MM.1S (cell line): Measurements from ENCODE around the gene HTR1D.
"Not testable (repeated sequence)": the region's sequence is repeated elsewhere in the genome, so short reads cannot be mapped to it uniquely, and the experiment has no call there.

Experiments
- DNase-seq: peaks from one replicate; pipeline ENCODE4 v3.0.0-alpha.2; 2015
- H2AFZ ChIP-seq: fragments of 300-600 bp; sonication (generic); 2 replicates; pipeline ENCODE4 v1.6.0; 2016; ENCODE audit warnings: antibody characterized with exemption, low read length
- H3F3A ChIP-seq: fragments of 300-600 bp; sonication (generic); 2 replicates; pipeline ENCODE4 v1.6.1; 2016; ENCODE audit warnings: mild to moderate bottlenecking, antibody characterized with exemption, low read length, moderate library complexity, mixed read lengths; ENCODE audit not compliant: insufficient read depth
- H3K27ac ChIP-seq: fragments of 300-600 bp; sonication (generic); 2 replicates; pipeline ENCODE4 v1.5.1; 2016; ENCODE audit warnings: mild to moderate bottlenecking, low read length
- H3K27me3 ChIP-seq: fragments of 300-600 bp; sonication (generic); replicated peaks from 2 replicates; pipeline ENCODE4 v1.6.0; 2016; ENCODE audit warnings: low read length; ENCODE audit not compliant: insufficient read depth
- H3K36me3 ChIP-seq: fragments of 300-600 bp; sonication (generic); replicated peaks from 2 replicates; pipeline ENCODE4 v1.6.1; 2016; ENCODE audit warnings: mild to moderate bottlenecking, low read length, mixed read lengths; ENCODE audit not compliant: insufficient read depth
- H3K4me1 ChIP-seq: fragments of 300-600 bp; sonication (generic); 2 replicates; pipeline ENCODE4 v1.6.1; 2016; ENCODE audit warnings: low read length, mixed read lengths
- H3K4me2 ChIP-seq: fragments of 300-600 bp; sonication (generic); 2 replicates; pipeline ENCODE4 v1.6.0; 2016; ENCODE audit warnings: low read depth, low read length
- H3K4me3 ChIP-seq: fragments of 300-600 bp; sonication (generic); 2 replicates; pipeline ENCODE4 v1.5.1; 2016; ENCODE audit warnings: low read length, mixed read lengths
- H3K79me2 ChIP-seq: fragments of 300-600 bp; sonication (generic); 2 replicates; pipeline ENCODE4 v1.6.1; 2016; ENCODE audit warnings: mixed run types, low read length, mixed read lengths
- H3K9ac ChIP-seq: fragments of 300-600 bp; sonication (generic); 2 replicates; pipeline ENCODE4 v1.6.1; 2016; ENCODE audit warnings: low read length, mixed read lengths
- H3K9me2 ChIP-seq: fragments of 300-600 bp; sonication (generic); replicated peaks from 2 replicates; pipeline ENCODE4 v1.6.1; 2016; ENCODE audit warnings: mild to moderate bottlenecking, low read length, mixed read lengths; ENCODE audit not compliant: insufficient read depth
- H3K9me3 ChIP-seq: fragments of 300-600 bp; sonication (generic); replicated peaks from 2 replicates; pipeline ENCODE4 v1.6.1; 2016; ENCODE audit warnings: mild to moderate bottlenecking, low read length, mixed read lengths; ENCODE audit not compliant: insufficient read depth
- H4K20me1 ChIP-seq: fragments of 300-600 bp; sonication (generic); 2 replicates; pipeline ENCODE4 v1.6.1; 2016; ENCODE audit warnings: mild to moderate bottlenecking, low read length, moderate library complexity, mixed read lengths; ENCODE audit not compliant: insufficient read depth
- EZH2 ChIP-seq: fragments of 300-600 bp; sonication (generic); optimal IDR thresholded peaks from 2 replicates; pipeline ENCODE3; 2017; ENCODE audit warnings: low read depth, mild to moderate bottlenecking, antibody characterized with exemption, low read length, mixed read lengths
- EZH2phosphoT487 ChIP-seq: fragments of 300-600 bp; sonication (generic); IDR thresholded peaks from 2 replicates; pipeline ENCODE4 v1.6.1; 2018; ENCODE audit warnings: antibody characterized with exemption, low read length
- TF ChIP-seq, protein P1 (sequence below): fragments of 300-600 bp; sonication (generic); IDR thresholded peaks from 2 replicates; pipeline ENCODE4 v1.5.1; 2016; ENCODE audit warnings: antibody characterized with exemption, low read length, mixed read lengths

Gene HTR1D

DNA sequence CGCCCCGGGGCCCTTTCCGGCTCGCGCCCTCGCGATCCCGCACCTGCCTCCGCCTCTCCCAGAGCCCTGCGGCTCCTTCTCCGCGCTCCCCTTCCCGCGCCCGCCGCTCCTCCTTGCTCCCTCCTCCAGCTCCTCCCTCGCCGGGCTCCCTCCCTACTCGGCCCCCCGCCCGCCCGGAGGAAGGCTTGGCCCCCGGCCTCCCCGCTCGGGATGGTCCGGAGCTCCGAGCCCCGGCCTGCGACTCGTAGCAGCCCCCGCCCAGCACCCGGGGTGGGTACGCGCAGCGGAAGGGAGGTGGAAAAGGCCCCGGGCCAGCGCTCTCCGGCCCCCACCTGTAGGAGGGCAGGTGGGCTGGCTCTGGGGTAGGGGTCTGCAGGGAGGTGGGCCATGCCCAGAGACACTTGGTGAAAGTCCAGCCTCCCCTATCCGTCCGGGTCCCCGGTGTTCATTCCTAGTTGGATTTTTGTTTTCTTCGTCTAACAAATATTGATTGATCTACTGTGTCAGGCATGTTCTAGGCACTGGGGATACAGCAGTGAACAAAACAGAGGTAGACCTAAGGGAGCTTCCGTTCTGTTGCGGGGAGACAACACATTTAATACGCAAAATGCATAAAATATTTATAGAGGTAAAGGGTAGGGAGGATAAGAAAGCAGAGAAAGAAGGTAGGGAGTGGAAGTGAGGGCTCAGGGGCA lies at the start of gene HTR1D:
TSS of gene HTR1D (minus strand) at position 82 of the 695 bp plus-strand sequence. CDS start 23,283 bp downstream, outside the sequence.
- Histone ChIP-seq H3K27ac (no peak within 1 kb of the TSS), H3K9me2 (no peaks in the 10 kb centered on the region), H3F3A (no peaks in the 10 kb centered on the region), H3K27me3 (peaks cover 38% of the 10 kb centered on the region), H3K9ac (no peak within 1 kb of the TSS), H3K79me2 (no peaks in the 10 kb centered on the region), H3K9me3 (no peaks in the 10 kb centered on the region), H3K4me1 (no peaks in the 10 kb centered on the region), H4K20me1 (no peaks in the 10 kb centered on the region), H3K4me3 (no peak within 1 kb of the TSS), H3K36me3 (no peaks in the 10 kb centered on the region), H2AFZ (no peak within 1 kb of the TSS), H3K4me2 (peak within 1 kb of the TSS; percentile 32; the same call in 1 of the 2 replicates)
- TF ChIP-seq, protein P1, sequence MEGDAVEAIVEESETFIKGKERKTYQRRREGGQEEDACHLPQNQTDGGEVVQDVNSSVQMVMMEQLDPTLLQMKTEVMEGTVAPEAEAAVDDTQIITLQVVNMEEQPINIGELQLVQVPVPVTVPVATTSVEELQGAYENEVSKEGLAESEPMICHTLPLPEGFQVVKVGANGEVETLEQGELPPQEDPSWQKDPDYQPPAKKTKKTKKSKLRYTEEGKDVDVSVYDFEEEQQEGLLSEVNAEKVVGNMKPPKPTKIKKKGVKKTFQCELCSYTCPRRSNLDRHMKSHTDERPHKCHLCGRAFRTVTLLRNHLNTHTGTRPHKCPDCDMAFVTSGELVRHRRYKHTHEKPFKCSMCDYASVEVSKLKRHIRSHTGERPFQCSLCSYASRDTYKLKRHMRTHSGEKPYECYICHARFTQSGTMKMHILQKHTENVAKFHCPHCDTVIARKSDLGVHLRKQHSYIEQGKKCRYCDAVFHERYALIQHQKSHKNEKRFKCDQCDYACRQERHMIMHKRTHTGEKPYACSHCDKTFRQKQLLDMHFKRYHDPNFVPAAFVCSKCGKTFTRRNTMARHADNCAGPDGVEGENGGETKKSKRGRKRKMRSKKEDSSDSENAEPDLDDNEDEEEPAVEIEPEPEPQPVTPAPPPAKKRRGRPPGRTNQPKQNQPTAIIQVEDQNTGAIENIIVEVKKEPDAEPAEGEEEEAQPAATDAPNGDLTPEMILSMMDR = no peak
- no peak for TF ChIP-seq EZH2
- no peak for TF ChIP-seq EZH2phosphoT487
- DNase-seq = no peak

DNA sequence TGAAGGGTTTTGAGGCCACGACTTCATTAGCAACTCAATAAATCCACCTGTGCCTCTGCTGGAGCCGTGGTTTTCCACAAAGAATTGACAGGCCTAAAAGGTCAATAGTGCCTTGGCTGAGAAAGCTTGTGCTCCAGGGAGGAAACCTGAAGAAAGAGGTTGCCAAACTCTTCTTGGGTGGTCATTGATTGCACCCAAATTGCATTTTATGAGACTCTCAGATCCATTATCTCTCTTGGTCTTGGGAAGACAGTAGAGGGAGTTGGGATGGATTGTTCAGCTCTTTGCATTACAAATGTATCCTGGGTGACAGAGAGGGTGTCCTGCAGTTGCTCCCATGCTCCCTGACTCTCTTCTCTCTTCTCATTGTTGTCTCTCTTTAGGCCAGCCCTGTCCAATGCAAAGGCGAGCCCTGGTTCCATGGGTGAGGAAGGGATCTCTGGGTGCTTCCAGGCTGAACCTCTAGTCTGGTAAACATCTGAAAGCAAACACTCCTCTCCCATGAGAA lies 46.1 kb upstream of the HTR1D start:
- H3K9me3 ChIP-seq = no peaks in the 10 kb centered on the region
- H3K4me3 ChIP-seq = no peak overlapping the region
- no peak overlapping the region for H3K4me2 ChIP-seq
- no peaks in the 10 kb centered on the region for H3K9me2 ChIP-seq
- no peaks in the 10 kb centered on the region for H4K20me1 ChIP-seq
- no peaks in the 10 kb centered on the region for H3K27me3 ChIP-seq
- no peak overlapping the region for H3K27ac ChIP-seq
- no peak for DNase-seq
- H3K79me2 ChIP-seq = no peaks in the 10 kb centered on the region
- no peaks in the 10 kb centered on the region for H3K4me1 ChIP-seq
- H3F3A ChIP-seq = no peaks in the 10 kb centered on the region
- no peak overlapping the region for H2AFZ ChIP-seq
- no peaks in the 10 kb centered on the region for H3K36me3 ChIP-seq
- H3K9ac ChIP-seq = no peak overlapping the region
- no peak for TF ChIP-seq EZH2phosphoT487
- TF ChIP-seq, protein P1 = no peak
- no peak for TF ChIP-seq EZH2

- not testable (repeated sequence) for H3K27ac ChIP-seq, H2AFZ ChIP-seq, H3K4me1 ChIP-seq, H3K9me2 ChIP-seq, H3K36me3 ChIP-seq, H3K9me3 ChIP-seq, H3K79me2 ChIP-seq, H3K4me2 ChIP-seq, H4K20me1 ChIP-seq, H3K9ac ChIP-seq, DNase-seq, H3K27me3 ChIP-seq, H3F3A ChIP-seq, H3K4me3 ChIP-seq
Measured at GRCh38 chr1:23258082-23258481, 40.8 kb upstream of the HTR1D start.

- not testable (repeated sequence) for H3K4me1 ChIP-seq, H3K27me3 ChIP-seq, H3K36me3 ChIP-seq, H3K9me3 ChIP-seq, H3K9me2 ChIP-seq, H3K79me2 ChIP-seq, H3K27ac ChIP-seq, H4K20me1 ChIP-seq, H3K4me3 ChIP-seq, DNase-seq, H3K9ac ChIP-seq, H3F3A ChIP-seq, H2AFZ ChIP-seq, H3K4me2 ChIP-seq
Measured at GRCh38 chr1:23257371-23257770, 40.1 kb upstream of the HTR1D start.
